Activated T-cell treated with anti-CD3 and anti-CD28 coated beads, Interleukin-2, amount 50 U/mL, for 24 hours (primary cell): ENCODE measurements around the gene SIL1.
"Not testable (repeated sequence)": the region's sequence is repeated elsewhere in the genome, so short reads cannot be mapped to it uniquely, and the experiment has no call there.

Source experiments
- DNase-seq: peaks from one replicate; pipeline ENCODE4 v3.0.0-alpha.2; 2020
- H3K27ac Mint-ChIP-seq: 2 replicates; pipeline ENCODE4 v1.8.0; 2020; ENCODE audit warnings: mild to moderate bottlenecking, mixed read lengths
- H3K27me3 Mint-ChIP-seq: 2 replicates; pipeline ENCODE4 v1.8.0; 2020; ENCODE audit warnings: mixed read lengths
- H3K36me3 Mint-ChIP-seq: 2 replicates; pipeline ENCODE4 v1.8.0; 2020; ENCODE audit warnings: low read depth, mixed read lengths
- H3K4me1 Mint-ChIP-seq: 2 replicates; pipeline ENCODE4 v1.8.0; 2020; ENCODE audit warnings: low read depth, mixed read lengths
- H3K4me3 Mint-ChIP-seq: 2 replicates; pipeline ENCODE4 v1.8.0; 2020; ENCODE audit warnings: mild to moderate bottlenecking, moderate library complexity, mixed read lengths
- H3K9me3 Mint-ChIP-seq: 2 replicates; pipeline ENCODE4 v1.8.0; 2020; ENCODE audit warnings: mixed read lengths

SIL1 gene

DNA sequence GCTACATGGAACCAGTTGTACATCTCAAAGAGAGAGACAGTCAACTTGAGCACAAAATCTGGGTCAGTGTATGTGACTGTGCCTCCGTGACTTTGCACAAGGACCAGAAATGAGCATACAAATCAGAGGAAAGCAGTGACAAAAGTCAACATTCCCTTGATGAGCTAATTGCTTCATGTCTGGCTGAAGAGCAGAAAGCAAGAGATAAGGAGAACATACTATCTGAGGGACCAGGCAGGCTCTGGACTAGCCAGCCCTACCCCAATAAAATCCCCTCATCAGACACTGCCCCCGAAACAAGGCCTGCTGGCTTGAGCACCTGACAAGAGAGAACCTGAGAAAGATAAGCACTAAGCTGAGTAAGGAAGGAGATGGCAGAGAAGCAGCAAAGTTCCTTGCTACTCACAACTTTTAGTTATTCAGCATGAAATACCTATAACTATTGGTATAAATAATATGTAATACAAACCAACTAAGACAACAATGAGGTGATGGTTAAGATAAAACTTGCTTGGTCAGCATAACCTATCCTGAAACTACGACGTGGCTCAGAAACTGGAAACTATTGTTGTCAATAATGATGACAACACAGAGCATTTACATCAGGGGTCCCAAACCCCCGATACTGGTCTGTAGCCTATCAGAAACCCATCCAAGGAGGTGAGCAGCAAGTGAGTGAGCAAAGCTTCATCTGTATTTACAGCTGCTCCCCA, 9.5 kb downstream of the SIL1 start:
- H3K4me1 Mint-ChIP-seq: peaks cover 21% of the 10 kb centered on the region
- H3K4me3 Mint-ChIP-seq: no peak overlapping the region
- H3K27me3 Mint-ChIP-seq: no peaks in the 10 kb centered on the region
- no peak overlapping the region for H3K27ac Mint-ChIP-seq
- DNase-seq: no peak
- no peaks in the 10 kb centered on the region for H3K9me3 Mint-ChIP-seq
- peaks cover 48% of the 10 kb centered on the region for H3K36me3 Mint-ChIP-seq

DNA sequence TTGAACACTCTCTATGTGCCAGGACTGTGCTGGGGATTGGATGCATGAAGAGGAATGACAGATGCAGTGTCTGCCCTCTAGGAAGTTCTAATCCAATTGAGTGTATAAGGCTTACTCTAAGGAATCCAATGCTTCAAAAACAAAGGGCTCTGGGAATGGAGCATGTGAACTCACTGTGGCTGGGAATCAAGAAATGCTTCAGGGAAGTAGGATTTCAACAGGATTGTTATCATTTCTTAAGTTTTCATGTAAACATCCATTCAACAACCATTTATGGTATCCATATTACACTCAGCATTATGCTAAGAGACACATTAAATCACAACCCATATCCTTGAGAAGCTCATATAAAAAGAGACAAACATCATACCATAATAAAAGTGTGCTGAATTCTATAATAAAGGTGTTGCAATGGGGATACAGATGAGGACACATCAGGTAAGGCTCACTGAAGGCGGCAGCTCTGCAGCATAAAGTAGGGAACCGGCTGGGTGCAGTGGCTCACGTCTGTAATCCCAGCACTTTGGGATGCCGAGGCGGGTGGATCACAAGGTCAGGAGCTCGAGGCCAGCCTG, 11.3 kb downstream of the SIL1 start:
- DNase-seq: no peak
- H3K27ac Mint-ChIP-seq: no peak overlapping the region
- H3K27me3 Mint-ChIP-seq: no peaks in the 10 kb centered on the region
- peaks cover 33% of the 10 kb centered on the region for H3K36me3 Mint-ChIP-seq
- no peak overlapping the region for H3K4me3 Mint-ChIP-seq
- peaks cover 15% of the 10 kb centered on the region for H3K4me1 Mint-ChIP-seq
- no peaks in the 10 kb centered on the region for H3K9me3 Mint-ChIP-seq

DNA sequence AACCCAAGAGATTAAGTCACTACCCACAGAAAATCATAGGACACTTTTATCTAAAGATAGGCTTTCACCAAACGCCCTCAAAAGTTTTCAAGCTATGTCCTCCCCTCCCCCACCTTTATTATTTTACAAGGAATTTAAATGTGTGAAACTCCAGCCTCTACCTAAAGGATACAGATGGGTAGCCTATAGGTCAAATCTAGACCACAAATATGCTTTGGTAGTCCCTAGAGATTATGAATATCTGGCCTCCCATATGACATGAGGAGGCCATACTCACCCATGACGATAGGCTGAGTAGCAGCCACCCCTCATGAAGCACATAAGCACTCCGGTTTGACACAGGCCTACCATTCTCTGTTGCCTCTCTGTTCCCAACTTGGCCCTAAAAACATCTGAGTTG, 11.9 kb downstream of the SIL1 start:
- Mint-ChIP-seq H3K36me3 (peaks cover 32% of the 10 kb centered on the region), H3K9me3 (no peaks in the 10 kb centered on the region), H3K27ac (no peak overlapping the region), H3K27me3 (no peaks in the 10 kb centered on the region), H3K4me1 (peaks cover 15% of the 10 kb centered on the region), H3K4me3 (no peak overlapping the region)
- no peak for DNase-seq

DNA sequence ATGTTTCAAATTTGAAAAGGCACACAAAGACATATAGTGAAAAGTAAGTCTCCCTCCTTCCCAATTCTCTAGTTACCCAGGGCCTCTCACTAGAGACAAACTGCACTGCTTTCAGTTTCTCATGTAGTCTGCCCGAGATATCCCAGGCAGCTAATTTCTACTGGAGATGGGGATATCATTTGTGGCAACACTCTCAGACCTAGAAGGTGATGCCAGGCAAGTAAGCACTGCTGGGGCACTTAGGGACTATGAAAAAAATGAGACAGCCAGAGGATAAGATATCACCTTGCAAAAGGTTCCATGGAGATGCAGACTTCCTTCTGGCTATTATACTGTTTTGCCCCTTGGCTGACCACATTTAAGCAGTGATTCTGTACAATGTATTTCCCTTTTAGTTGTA, 12.6 kb downstream of the SIL1 start:
- Mint-ChIP-seq H3K27ac (no peak overlapping the region), H3K9me3 (no peaks in the 10 kb centered on the region), H3K36me3 (peaks cover 27% of the 10 kb centered on the region), H3K4me3 (no peak overlapping the region), H3K4me1 (peaks cover 15% of the 10 kb centered on the region), H3K27me3 (no peaks in the 10 kb centered on the region)
- no peak for DNase-seq

DNA sequence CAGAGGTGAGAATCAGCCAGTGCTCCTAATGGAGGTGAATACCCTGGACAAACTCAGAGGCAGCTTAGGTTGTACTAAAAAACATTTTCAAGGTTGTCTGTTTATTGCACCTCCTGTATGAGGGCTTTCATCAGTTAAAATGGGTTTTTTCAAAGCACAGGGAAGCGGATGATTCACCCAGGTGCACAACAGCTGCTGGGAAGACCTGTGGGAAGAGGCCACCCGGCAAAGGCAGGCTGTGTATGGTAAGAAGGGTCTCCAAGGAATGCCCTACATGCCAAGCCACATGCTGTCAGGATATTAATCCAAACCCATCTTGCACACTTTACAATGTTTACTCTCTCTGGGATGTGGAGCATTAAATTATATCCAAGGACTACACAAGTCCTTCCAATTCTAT, 14.7 kb downstream of the SIL1 start:
- no peak overlapping the region for H3K4me3 Mint-ChIP-seq

DNA sequence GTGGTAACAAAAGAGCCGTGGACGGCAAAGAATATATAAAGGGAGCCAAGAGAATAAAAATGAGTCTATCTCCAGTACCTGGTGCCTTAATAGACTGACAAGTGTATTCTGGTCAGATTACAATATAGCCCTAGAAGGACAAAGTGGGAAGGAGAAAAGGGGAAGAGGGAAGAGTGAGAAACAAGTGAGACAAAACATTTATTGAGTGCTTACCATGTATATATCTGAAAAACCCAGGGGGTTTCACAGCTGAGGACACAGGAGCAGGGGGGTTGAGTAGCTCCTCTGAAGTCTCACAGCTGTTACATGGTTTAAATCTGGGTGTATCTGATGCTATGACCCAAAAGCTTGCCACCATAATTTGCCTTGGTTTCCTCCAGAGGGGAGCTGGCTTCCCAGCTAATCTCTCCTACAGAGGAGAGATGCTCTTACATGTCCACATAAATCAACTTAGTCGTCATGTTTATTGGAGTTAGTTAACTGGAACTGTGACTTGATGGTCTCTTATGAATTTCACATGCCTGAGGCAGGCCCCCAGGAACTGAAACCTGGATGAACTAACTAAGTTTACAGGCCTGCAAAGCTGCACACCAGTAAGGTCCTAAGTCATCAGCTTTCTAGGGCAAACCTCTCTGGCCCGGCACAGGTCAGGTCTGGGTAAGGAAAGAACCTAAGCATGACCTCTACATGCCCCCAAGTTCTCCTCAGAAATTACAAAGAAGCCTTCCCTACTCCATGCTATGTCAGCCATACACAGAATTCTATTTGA, 15.5 kb downstream of the SIL1 start:
- no peaks in the 10 kb centered on the region for H3K27me3 Mint-ChIP-seq
- no peak overlapping the region for H3K27ac Mint-ChIP-seq
- no peak overlapping the region for H3K4me3 Mint-ChIP-seq

More for the DNA sequence above, 14.7 kb downstream of the SIL1 start:
- DNase-seq: no peak
- Mint-ChIP-seq H3K36me3 (peaks cover 20% of the 10 kb centered on the region), H3K4me1 (peaks cover 17% of the 10 kb centered on the region), H3K9me3 (no peaks in the 10 kb centered on the region), H3K27ac (no peak overlapping the region), H3K27me3 (no peaks in the 10 kb centered on the region)

DNA sequence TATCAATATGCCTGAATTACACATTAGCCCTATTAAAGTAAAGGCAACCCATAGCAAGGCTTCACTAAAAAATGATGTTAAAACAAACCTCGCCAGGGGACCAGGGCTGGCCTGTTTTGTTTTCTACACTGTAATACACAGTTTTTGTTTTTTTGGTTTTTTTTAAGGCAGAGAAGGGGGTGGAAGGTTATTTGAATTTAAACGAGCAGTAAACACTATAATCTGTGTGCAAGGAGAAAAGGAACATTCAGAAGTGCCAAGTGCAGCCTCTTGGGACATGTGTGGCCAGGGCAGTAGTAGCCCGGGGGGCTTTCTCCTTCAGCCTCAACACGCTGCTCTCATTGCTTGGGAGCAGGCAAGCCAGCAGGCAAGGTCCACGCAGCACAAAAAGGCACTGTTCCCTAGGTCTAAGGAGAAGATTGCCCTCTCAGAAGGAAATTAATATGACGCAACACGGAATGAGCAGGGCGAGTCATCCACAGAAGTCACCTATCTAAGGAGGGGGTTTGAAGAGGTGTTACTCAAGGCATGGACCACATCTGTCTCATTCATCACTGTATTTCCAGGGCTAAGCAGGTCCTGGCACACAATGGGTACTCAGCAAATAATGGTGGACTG, 16.2 kb downstream of the SIL1 start:
- no peak overlapping the region for H3K4me3 Mint-ChIP-seq
- no peak for DNase-seq
- H3K36me3 Mint-ChIP-seq: peaks cover 6% of the 10 kb centered on the region
- peaks cover 23% of the 10 kb centered on the region for H3K4me1 Mint-ChIP-seq
- H3K9me3 Mint-ChIP-seq: no peaks in the 10 kb centered on the region
- no peaks in the 10 kb centered on the region for H3K27me3 Mint-ChIP-seq
- no peak overlapping the region for H3K27ac Mint-ChIP-seq

More for the DNA sequence above, 15.5 kb downstream of the SIL1 start:
- Mint-ChIP-seq H3K36me3 (peaks cover 12% of the 10 kb centered on the region), H3K4me1 (peaks cover 22% of the 10 kb centered on the region), H3K9me3 (no peaks in the 10 kb centered on the region)
- DNase-seq: no peak

DNA sequence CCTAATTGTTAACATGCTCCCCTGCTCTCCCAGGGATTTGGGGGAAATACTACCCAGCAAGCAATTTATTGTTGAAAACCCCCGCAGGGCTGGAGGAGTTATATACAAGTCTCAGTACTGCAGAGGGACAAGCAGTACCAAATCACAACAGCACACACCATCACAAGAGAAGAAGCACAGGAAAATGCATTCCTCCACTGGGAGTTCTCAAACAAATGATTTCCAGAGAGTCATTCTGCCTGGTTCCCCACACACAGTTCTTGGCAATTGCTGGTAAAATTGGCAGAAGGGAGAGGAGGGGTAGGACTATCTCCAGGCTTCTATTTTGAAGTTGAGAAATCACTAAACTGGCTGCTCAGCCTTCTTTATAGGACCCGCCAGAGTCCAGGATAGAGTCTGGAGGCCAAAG, 16.8 kb downstream of the SIL1 start:
- Mint-ChIP-seq H3K4me1 (peaks cover 23% of the 10 kb centered on the region), H3K27ac (no peak overlapping the region), H3K36me3 (peaks cover 2% of the 10 kb centered on the region), H3K27me3 (no peaks in the 10 kb centered on the region), H3K4me3 (no peak overlapping the region), H3K9me3 (no peaks in the 10 kb centered on the region)
- DNase-seq: no peak

DNA sequence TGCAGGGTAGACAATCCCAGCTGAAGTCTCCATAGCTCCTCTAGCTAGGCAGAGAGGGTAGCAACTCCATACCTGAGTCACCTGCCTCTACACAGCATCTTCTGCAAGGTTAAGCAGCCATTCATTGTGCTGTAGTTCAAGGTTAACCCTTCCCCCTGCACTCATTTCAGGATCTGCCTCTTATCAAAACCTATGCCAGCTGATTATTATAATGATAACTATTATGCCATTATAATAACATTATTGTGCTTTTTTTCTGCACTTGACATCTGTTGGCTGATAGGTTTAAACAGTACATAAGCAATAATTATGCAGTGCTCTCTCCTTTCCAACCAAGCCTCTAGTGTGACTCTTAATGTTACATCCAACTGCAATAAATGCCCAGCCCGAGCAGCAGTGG, 17.3 kb downstream of the SIL1 start:
- H3K27ac Mint-ChIP-seq: no peak overlapping the region
- H3K27me3 Mint-ChIP-seq: no peaks in the 10 kb centered on the region
- H3K4me1 Mint-ChIP-seq: peaks cover 22% of the 10 kb centered on the region
- H3K36me3 Mint-ChIP-seq: peaks cover 2% of the 10 kb centered on the region
- no peak overlapping the region for H3K4me3 Mint-ChIP-seq
- H3K9me3 Mint-ChIP-seq: no peaks in the 10 kb centered on the region
- DNase-seq: no peak

DNA sequence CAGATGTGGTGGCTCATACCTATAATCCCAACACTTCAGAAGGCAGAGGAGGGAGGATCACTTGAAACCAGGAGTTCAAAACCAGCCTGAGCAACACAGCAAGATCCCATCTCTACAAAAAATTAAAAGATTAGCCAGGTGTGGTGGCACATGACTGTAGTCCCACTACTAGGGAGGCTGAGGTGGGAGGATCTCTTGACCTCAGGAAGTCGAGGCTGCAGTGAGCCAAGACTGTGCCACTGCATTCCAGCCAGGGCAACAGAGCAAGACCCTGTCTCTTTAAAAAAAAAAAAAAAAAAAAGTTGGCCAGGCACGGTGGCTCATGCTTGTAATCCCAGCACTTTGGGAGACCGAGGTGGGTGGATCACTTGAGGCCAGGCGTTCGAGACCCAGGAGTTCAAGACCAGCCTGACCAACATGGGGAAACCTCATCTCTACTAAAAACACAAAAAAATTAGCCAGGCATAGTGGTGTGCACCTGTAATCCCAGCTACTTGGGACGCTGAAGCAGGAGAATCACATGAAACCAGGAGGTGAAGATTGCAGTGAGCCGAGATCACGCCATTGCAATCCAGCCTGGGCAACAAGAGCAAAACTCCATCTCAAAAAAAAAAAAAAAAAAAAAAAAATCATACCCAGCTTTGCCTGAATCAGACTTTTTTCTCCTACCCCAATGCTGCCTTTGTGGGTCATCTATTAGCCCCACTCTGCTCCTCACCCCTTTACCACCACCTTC, 18.2 kb downstream of the SIL1 start:
- H3K4me3 Mint-ChIP-seq, H3K27me3 Mint-ChIP-seq, H3K9me3 Mint-ChIP-seq, DNase-seq, H3K36me3 Mint-ChIP-seq, H3K27ac Mint-ChIP-seq: not testable (repeated sequence)
- H3K4me1 Mint-ChIP-seq: peaks cover 19% of the 10 kb centered on the region

DNA sequence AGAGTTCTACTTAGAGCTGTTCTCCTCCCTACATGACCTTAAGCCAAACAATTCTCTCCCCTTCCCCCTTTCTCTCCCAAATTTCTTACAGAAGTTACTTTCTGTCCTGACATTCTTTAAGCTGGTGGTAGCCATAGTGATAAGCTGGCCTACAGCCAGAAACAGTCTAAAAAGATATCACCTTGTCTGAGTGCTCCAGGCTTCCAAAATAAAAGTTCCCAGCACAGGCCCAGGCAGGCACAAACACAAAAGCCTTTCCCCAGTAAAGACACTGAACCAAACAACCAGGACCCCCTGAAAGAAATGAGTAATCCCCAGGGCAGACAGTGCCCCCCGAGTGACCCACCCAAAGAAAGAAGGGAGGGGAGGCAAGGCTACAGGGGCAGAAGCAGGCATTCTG, 19.2 kb downstream of the SIL1 start:
- peaks cover 4% of the 10 kb centered on the region for H3K36me3 Mint-ChIP-seq
- H3K4me1 Mint-ChIP-seq: peaks cover 19% of the 10 kb centered on the region
- no peaks in the 10 kb centered on the region for H3K27me3 Mint-ChIP-seq
- DNase-seq: no peak
- no peak overlapping the region for H3K27ac Mint-ChIP-seq
- no peak overlapping the region for H3K4me3 Mint-ChIP-seq
- H3K9me3 Mint-ChIP-seq: no peaks in the 10 kb centered on the region

DNA sequence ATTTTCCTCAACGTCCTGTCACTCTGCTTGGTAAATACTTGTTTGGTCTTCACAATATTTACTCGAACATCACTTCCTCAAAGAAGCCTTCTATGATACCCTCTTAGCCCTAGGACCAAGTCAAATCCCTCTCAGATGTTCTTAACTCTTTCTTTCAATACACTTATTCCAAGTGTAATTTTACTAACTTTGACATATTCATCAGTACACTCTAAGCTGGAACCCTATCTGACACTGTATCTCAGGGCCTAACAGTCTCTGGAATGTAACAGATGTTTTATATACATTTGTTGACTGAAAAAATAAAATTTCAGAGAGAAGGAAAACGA, 19.6 kb downstream of the SIL1 start:
- DNase-seq: no peak
- no peaks in the 10 kb centered on the region for H3K27me3 Mint-ChIP-seq
- H3K9me3 Mint-ChIP-seq: no peaks in the 10 kb centered on the region
- H3K27ac Mint-ChIP-seq: no peak overlapping the region
- H3K4me1 Mint-ChIP-seq: peaks cover 19% of the 10 kb centered on the region
- peaks cover 5% of the 10 kb centered on the region for H3K36me3 Mint-ChIP-seq
- no peak overlapping the region for H3K4me3 Mint-ChIP-seq

DNA sequence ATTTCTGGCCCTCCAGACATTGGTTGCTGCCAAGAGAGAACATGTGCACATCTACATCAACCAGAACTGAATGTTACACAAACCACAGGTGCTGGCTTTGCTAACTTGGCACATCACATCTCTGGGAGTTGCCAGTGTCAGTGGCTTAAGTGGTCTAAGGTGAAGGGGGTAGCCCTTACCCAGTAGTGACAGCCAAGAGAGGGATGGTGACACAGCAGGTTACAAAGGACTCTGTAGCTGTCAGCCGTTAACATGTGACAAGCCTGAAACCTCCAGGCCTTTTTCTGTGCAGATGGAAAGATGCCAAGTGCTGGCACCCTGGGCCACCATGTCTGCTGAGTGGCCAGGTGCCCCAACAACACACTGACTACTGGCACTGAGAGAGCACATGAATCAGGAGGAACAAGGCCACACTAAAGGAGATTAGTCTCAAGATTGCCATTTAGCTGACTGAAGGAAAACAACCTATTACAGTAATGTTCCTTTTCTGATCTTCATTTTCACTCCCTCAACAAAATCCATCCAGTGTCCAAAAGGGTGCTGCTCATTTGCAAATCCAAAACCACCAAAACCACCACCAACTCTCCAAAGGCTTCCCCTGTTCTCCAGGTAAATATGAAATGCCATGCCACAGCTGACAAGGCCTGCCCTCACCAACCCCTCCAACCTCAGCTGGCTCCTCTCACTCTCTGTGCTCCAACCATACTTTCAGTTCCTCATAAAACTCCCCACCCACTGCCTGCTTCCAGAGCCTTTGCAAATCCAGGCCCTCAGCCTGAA, 20.2 kb downstream of the SIL1 start:
- Mint-ChIP-seq H3K4me3 (no peak overlapping the region), H3K36me3 (peaks cover 7% of the 10 kb centered on the region), H3K27ac (peak overlapping the region; percentile 8), H3K27me3 (no peaks in the 10 kb centered on the region), H3K4me1 (peaks cover 19% of the 10 kb centered on the region), H3K9me3 (peaks cover under 1% of the 10 kb centered on the region)
- DNase-seq: no peak

DNA sequence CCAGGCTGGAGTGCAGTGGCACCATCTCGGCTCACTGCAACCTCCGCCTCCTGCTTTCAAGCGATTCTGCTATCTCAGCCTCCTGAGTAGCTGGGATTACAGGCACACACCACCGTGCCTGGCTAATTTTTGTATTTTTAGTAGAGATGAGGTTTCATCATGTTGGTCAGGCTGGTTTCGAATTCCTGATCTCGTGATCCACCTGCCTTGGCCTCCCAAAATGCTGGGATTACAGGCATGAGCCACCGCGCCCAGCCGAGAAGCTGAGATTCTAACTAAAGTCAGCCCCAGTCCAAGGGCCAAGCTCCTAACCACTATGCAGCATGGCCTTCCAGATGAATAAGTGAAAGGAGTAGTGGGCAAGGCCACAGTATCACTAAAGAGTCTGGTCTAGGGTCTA, 20.9 kb downstream of the SIL1 start:
- Mint-ChIP-seq H3K36me3 (peaks cover 14% of the 10 kb centered on the region), H3K4me1 (peaks cover 17% of the 10 kb centered on the region)
- not testable (repeated sequence) for DNase-seq, H3K4me3 Mint-ChIP-seq, H3K9me3 Mint-ChIP-seq, H3K27ac Mint-ChIP-seq, H3K27me3 Mint-ChIP-seq
